ENCODE measurements around the gene MADD. TPM values are rescaled to one million over a fixed set of nuclear protein-coding genes. Genes with fewer than 3 reads are reported as not detected.

Gene MADD
- total RNA-seq, 1 experiment from 2014 or later = 26.4 TPM

DNA sequence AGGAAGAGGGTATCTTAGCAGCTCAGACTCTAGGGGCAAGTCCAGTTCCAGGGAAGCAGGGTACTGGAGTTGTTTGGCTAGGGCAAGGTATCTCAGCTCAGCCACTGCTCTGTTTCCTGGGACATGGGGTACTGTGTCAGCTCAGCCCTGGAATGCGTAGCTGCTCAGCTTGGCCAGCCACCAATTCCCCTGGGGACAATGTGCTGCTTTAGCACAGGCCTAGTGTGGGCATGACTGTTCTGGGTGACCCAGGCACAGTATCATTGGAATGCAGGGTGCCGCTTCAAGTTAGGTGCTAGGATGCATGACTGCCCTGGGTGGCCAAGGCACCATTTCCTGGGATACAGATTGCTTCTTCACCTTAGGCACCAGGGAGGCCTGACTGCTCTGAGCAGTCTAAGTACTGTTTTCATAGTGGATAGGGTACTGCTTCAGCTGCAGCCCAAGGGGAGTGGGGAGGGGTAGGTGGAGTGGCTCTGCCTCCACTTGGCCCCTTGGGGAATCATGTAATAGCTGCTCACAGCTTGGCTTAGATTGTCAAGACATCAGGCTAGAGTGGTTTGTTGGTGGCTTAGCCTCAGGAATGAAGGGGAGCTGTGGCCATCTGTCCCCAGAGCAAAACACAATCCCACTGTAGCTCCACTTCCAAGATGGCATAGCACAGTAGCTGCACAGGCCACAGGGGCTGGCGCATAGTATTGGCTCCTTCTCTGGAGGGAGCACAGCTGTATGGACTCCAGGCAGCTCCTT lies 36.0 kb downstream of the MADD start:
- POLR2A ChIA-PET (ENCODE audit: unreplicated experiment) = no interaction called here
- Histone ChIP-seq H3K9me3 (ENCODE audit: low read length) (no peaks in the 10 kb centered on the region), H3K27me3 (ENCODE audit: low read length) (no peaks in the 10 kb centered on the region), H3K79me2 (ENCODE audit: low read length) (no peaks in the 10 kb centered on the region), H3F3A (ENCODE audit: low read length, unreplicated experiment) (no peaks in the 10 kb centered on the region), H3K27ac (ENCODE audit: low read length) (no peak overlapping the region), H3K9me2 (replicated peaks; ENCODE audit: low read length) (no peaks in the 10 kb centered on the region), H3K4me2 (ENCODE audit: low read length) (no peak overlapping the region), H3K4me1 (ENCODE audit: insufficient read depth, low read length) (no peaks in the 10 kb centered on the region), H3K36me3 (ENCODE audit: low read depth, low read length) (peaks cover 36% of the 10 kb centered on the region), H2AFZ (ENCODE audit: low read length) (no peak overlapping the region), H3K4me3 (ENCODE audit: low read length) (no peak overlapping the region), H3K9ac (ENCODE audit: low read length) (no peak overlapping the region), H4K20me1 (ENCODE audit: low read length) (no peaks in the 10 kb centered on the region)
- CTCF ChIA-PET = no interaction called here
- TF ChIP-seq, protein P1, sequence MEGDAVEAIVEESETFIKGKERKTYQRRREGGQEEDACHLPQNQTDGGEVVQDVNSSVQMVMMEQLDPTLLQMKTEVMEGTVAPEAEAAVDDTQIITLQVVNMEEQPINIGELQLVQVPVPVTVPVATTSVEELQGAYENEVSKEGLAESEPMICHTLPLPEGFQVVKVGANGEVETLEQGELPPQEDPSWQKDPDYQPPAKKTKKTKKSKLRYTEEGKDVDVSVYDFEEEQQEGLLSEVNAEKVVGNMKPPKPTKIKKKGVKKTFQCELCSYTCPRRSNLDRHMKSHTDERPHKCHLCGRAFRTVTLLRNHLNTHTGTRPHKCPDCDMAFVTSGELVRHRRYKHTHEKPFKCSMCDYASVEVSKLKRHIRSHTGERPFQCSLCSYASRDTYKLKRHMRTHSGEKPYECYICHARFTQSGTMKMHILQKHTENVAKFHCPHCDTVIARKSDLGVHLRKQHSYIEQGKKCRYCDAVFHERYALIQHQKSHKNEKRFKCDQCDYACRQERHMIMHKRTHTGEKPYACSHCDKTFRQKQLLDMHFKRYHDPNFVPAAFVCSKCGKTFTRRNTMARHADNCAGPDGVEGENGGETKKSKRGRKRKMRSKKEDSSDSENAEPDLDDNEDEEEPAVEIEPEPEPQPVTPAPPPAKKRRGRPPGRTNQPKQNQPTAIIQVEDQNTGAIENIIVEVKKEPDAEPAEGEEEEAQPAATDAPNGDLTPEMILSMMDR (conservative IDR thresholded peaks at IDR 0.05; ENCODE audit: low read depth, low read length) = no peak
- TF ChIP-seq EZH2 (IDR thresholded peaks at IDR 0.05; ENCODE audit: low read length, unreplicated experiment) (no peak), EZH2phosphoT487 (IDR thresholded peaks at IDR 0.05; ENCODE audit: borderline replicate concordance, low read length) (no peak)
- no peak for ATAC-seq
- intact Hi-C loops (cut with micrococcal nuclease) = no loop called here
- no TSS peak for BruUV-seq (replicated peaks)
- DNase-seq = no peak

DNA sequence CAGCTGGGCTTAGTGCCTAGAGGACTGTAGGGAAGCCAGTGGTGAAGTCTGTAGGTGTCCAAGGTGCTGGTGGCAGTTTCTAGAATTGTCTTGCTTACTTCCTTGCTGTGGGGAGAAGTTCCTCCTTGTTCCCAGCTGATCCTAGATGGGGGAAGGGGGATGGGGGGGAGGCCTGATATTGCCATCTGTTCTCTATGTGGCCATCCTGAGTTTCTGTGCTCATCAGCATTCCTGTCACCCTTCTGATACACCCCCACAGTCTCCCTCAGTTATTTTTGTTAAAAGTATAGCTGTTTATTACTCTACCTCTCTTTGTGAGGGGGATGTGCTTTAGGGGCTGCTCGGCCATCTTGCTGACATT lies 36.5 kb downstream of the MADD start:
- ATAC-seq = no peak
- Histone ChIP-seq H3K9me2 (replicated peaks; ENCODE audit: low read length) (no peaks in the 10 kb centered on the region), H3K27ac (ENCODE audit: low read length) (no peak overlapping the region), H2AFZ (ENCODE audit: low read length) (no peak overlapping the region), H4K20me1 (ENCODE audit: low read length) (no peaks in the 10 kb centered on the region), H3K4me2 (ENCODE audit: low read length) (no peak overlapping the region), H3K79me2 (ENCODE audit: low read length) (no peaks in the 10 kb centered on the region), H3K4me3 (ENCODE audit: low read length) (no peak overlapping the region), H3F3A (ENCODE audit: low read length, unreplicated experiment) (no peaks in the 10 kb centered on the region), H3K9me3 (ENCODE audit: low read length) (no peaks in the 10 kb centered on the region), H3K36me3 (ENCODE audit: low read depth, low read length) (peaks cover 33% of the 10 kb centered on the region), H3K27me3 (ENCODE audit: low read length) (no peaks in the 10 kb centered on the region), H3K9ac (ENCODE audit: low read length) (no peak overlapping the region), H3K4me1 (ENCODE audit: insufficient read depth, low read length) (no peaks in the 10 kb centered on the region)
- intact Hi-C loops (cut with micrococcal nuclease) = no loop called here
- TF ChIP-seq, protein P1 (conservative IDR thresholded peaks at IDR 0.05; ENCODE audit: low read depth, low read length) = no peak
- no peak for TF ChIP-seq EZH2 (IDR thresholded peaks at IDR 0.05; ENCODE audit: low read length, unreplicated experiment)
- TF ChIP-seq EZH2phosphoT487 (IDR thresholded peaks at IDR 0.05; ENCODE audit: borderline replicate concordance, low read length) = no peak
- ChIA-PET CTCF (no interaction called here), POLR2A (ENCODE audit: unreplicated experiment) (no interaction called here)
- DNase-seq = no peak
- BruUV-seq (replicated peaks) = no TSS peak

DNA sequence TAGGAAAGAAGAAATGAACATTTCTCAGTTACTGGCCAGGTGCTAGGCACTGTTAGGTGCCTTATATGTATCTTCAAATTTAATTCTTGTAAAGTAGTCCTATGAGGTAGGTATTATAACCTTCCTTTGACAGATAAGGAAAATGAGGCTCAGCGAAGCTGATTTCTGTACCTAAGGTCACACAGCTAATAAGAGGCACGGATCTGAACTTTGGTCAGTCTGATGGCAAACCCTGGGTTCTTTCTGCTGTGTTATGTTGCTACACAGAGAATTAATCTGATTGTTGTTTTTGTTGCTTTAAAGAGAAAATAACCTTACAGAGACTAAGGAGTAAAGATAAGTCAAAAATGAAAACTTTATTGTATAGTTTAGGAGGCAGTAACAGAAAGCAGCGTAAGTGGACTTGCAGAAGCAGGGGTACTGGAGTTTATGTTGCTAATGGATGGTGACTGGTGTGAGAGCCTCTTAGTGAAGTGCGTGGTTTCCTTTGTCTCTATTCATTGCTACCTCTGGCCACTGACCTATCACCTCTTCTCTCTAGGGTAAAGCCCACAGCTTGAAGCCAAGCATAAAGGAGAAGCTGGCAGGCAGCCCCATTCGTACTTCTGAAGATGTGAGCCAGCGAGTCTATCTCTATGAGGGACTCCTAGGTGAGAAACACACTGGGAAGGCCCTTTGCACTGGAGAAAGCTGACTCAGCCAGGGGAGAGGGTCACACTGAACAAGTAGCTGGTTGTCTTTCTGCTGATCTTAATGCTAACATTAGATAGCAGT lies 38.3 kb downstream of the MADD start:
- Histone ChIP-seq H3F3A (ENCODE audit: low read length, unreplicated experiment) (no peaks in the 10 kb centered on the region), H3K4me3 (ENCODE audit: low read length) (no peak overlapping the region), H3K27ac (ENCODE audit: low read length) (no peak overlapping the region), H3K9me3 (ENCODE audit: low read length) (no peaks in the 10 kb centered on the region), H3K27me3 (ENCODE audit: low read length) (no peaks in the 10 kb centered on the region), H3K79me2 (ENCODE audit: low read length) (no peaks in the 10 kb centered on the region), H2AFZ (ENCODE audit: low read length) (no peak overlapping the region), H4K20me1 (ENCODE audit: low read length) (no peaks in the 10 kb centered on the region), H3K9me2 (replicated peaks; ENCODE audit: low read length) (no peaks in the 10 kb centered on the region), H3K9ac (ENCODE audit: low read length) (no peak overlapping the region), H3K4me1 (ENCODE audit: insufficient read depth, low read length) (no peaks in the 10 kb centered on the region), H3K4me2 (ENCODE audit: low read length) (no peak overlapping the region), H3K36me3 (ENCODE audit: low read depth, low read length) (peaks cover 23% of the 10 kb centered on the region)
- no peak for DNase-seq
- TF ChIP-seq, protein P1 (conservative IDR thresholded peaks at IDR 0.05; ENCODE audit: low read depth, low read length) = no peak
- no peak for TF ChIP-seq EZH2 (IDR thresholded peaks at IDR 0.05; ENCODE audit: low read length, unreplicated experiment)
- TF ChIP-seq EZH2phosphoT487 (IDR thresholded peaks at IDR 0.05; ENCODE audit: borderline replicate concordance, low read length) = no peak
- no peak for ATAC-seq
- no TSS peak for BruUV-seq (replicated peaks)
- ChIA-PET CTCF (no interaction called here), POLR2A (ENCODE audit: unreplicated experiment) (no interaction called here)
- intact Hi-C loops (cut with micrococcal nuclease) = no loop called here
